Mesendoderm (in vitro differentiated cells): ENCODE data around the gene CPT1B.

Source experiments
- DNase-seq: peaks from one replicate; pipeline ENCODE4 v3.0.0; 2013
- H2AK5ac ChIP-seq: 2 replicates; pipeline ENCODE4 v1.6.1; 2013; ENCODE audit warnings: low read length, inconsistent platforms
- H2BK120ac ChIP-seq: 2 replicates; pipeline ENCODE4 v1.6.1; 2013; ENCODE audit warnings: low read depth, mild to moderate bottlenecking, low read length, moderate library complexity, mixed read lengths
- H2BK15ac ChIP-seq: replicated peaks from 2 replicates; pipeline ENCODE4 v1.6.1; 2013; ENCODE audit warnings: low read depth, mild to moderate bottlenecking, moderate library complexity
- H2BK5ac ChIP-seq: 2 replicates; pipeline ENCODE4 v1.6.1; 2013; ENCODE audit warnings: low read length, inconsistent platforms
- H3K18ac ChIP-seq: 2 replicates; pipeline ENCODE4 v1.6.1; 2013; ENCODE audit warnings: mild to moderate bottlenecking, low read length, mixed read lengths
- H3K23ac ChIP-seq: one replicate; pipeline ENCODE4 v1.6.1; 2013; ENCODE audit warnings: low read length
- H3K27ac ChIP-seq: 2 replicates; pipeline ENCODE4 v1.5.1; 2013; ENCODE audit warnings: low read depth, mild to moderate bottlenecking, inconsistent platforms, low read length, moderate library complexity
- H3K27me3 ChIP-seq: 2 replicates; pipeline ENCODE4 v1.6.1; 2013; ENCODE audit warnings: low read length, control low read depth, mild to moderate bottlenecking, inconsistent platforms; ENCODE audit not compliant: insufficient read depth, poor library complexity
- H3K36me3 ChIP-seq: 2 replicates; pipeline ENCODE4 v1.6.1; 2013; ENCODE audit warnings: low read length, inconsistent platforms; ENCODE audit not compliant: control insufficient read depth, insufficient read depth
- H3K4ac ChIP-seq: one replicate; pipeline ENCODE4 v1.6.1; 2013; ENCODE audit warnings: low read depth, mild to moderate bottlenecking, low read length, moderate library complexity
- H3K4me1 ChIP-seq: 2 replicates; pipeline ENCODE4 v1.6.1; 2013; ENCODE audit warnings: low read depth, low read length, inconsistent platforms; ENCODE audit not compliant: control insufficient read depth
- H3K4me2 ChIP-seq: 2 replicates; pipeline ENCODE4 v1.6.1; 2013; ENCODE audit warnings: low read length
- H3K4me3 ChIP-seq: 2 replicates; pipeline ENCODE4 v1.5.1; 2013; ENCODE audit warnings: mild to moderate bottlenecking, low read length
- H3K56ac ChIP-seq: one replicate; pipeline ENCODE4 v1.6.1; 2013; ENCODE audit warnings: low read length
- H3K79me1 ChIP-seq: 2 replicates; pipeline ENCODE4 v1.6.1; 2013; ENCODE audit warnings: low read length, inconsistent platforms
- H3K79me2 ChIP-seq: 2 replicates; pipeline ENCODE4 v1.6.1; 2013; ENCODE audit warnings: mild to moderate bottlenecking, low read length; ENCODE audit not compliant: control insufficient read depth, insufficient read depth
- H3K9ac ChIP-seq: 2 replicates; pipeline ENCODE4 v1.6.1; 2013; ENCODE audit warnings: low read length, inconsistent platforms
- H4K5ac ChIP-seq: one replicate; pipeline ENCODE4 v1.6.1; 2013; ENCODE audit warnings: low read length
- H4K8ac ChIP-seq: one replicate; pipeline ENCODE4 v1.6.1; 2013; ENCODE audit warnings: low read depth, mild to moderate bottlenecking, control low read depth, low read length, moderate library complexity
- WGBS: extraction: QIAGEN DNeasy Blood & Tissue Kit; methylation state at CpG from one replicate; pipeline ENCODE4 v1.1.7; 2013; ENCODE audit warnings: low lambda C conversion rate, missing lambda C conversion rate; ENCODE audit not compliant: insufficient coverage; ENCODE audit errors: extremely low coverage; 5-methylcytosine and 5-hydroxymethylcytosine counted together

The CPT1B gene

DNA sequence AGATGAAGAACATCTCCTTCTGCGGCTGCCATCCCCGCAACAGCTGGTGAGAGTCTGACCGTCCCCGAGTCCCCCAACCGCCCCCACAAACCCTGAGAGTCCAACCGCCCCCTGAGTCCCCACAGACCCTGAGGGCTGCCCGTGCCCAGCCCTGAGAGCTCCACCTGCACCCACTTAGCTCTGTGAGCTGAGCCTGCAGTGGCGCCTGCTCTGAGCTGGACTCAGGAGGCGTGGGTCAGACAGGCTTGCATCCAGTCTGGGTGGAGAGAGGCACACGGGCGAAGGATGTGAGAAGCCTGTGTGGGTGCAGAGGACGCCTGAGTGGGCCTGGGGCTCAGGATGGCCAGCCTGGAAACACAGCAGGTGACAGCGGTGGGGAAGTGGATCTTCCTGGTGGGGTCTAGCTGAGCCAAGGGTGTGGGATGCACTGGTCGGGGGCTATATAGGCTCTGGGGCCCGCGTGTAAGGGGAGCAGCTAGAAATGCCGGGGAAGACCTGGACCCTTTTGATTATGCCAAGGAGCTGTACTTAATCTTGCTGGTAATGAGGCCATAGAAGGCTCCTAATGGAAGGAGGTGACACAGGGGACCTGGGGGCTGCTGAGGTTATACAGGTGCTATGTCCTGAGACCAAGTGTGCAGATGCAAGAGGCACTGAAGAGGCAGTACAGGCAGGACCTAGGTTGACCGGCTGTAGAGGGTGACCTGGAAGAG lies 28.9 kb upstream of the CPT1B start:
- H2BK120ac ChIP-seq: no peak overlapping the region
- no peak overlapping the region for H3K27ac ChIP-seq
- H3K4ac ChIP-seq: no peak overlapping the region
- H3K27me3 ChIP-seq: no peaks in the 10 kb centered on the region
- no peak overlapping the region for H3K4me3 ChIP-seq
- H2BK15ac ChIP-seq: no peak overlapping the region
- H3K4me2 ChIP-seq: no peak overlapping the region
- no peak for DNase-seq
- H3K18ac ChIP-seq: no peak overlapping the region
- no peaks in the 10 kb centered on the region for H3K4me1 ChIP-seq
- no peak overlapping the region for H3K56ac ChIP-seq
- H2AK5ac ChIP-seq: no peak overlapping the region
- no peaks in the 10 kb centered on the region for H3K79me1 ChIP-seq
- WGBS: no CpG with 5 or more reads among the region's 18 CpGs
- no peak overlapping the region for H3K23ac ChIP-seq
- no peak overlapping the region for H2BK5ac ChIP-seq
- no peaks in the 10 kb centered on the region for H3K79me2 ChIP-seq
- H4K5ac ChIP-seq: no peak overlapping the region
- no peak overlapping the region for H4K8ac ChIP-seq
- H3K36me3 ChIP-seq: no peaks in the 10 kb centered on the region
- H3K9ac ChIP-seq: no peak overlapping the region

GRCh38 chr22:50606165-50606945 lies 28.1 kb upstream of the CPT1B start:
- DNase-seq: no peak
- H2AK5ac ChIP-seq: no peak overlapping the region
- no peak overlapping the region for H2BK15ac ChIP-seq
- no peak overlapping the region for H3K18ac ChIP-seq
- no peaks in the 10 kb centered on the region for H3K36me3 ChIP-seq
- H3K79me1 ChIP-seq: no peaks in the 10 kb centered on the region
- H2BK5ac ChIP-seq: no peak overlapping the region
- H2BK120ac ChIP-seq: no peak overlapping the region
- no peak overlapping the region for H3K4me3 ChIP-seq
- no peak overlapping the region for H3K9ac ChIP-seq
- H3K4me1 ChIP-seq: no peaks in the 10 kb centered on the region
- H3K79me2 ChIP-seq: no peaks in the 10 kb centered on the region
- no peak overlapping the region for H4K8ac ChIP-seq
- H3K27ac ChIP-seq: no peak overlapping the region
- H3K4ac ChIP-seq: no peak overlapping the region
- no peak overlapping the region for H3K56ac ChIP-seq
- H3K4me2 ChIP-seq: no peak overlapping the region
- no peak overlapping the region for H4K5ac ChIP-seq
- no CpG with 5 or more reads among the region's 19 CpGs for WGBS
- no peak overlapping the region for H3K23ac ChIP-seq
- peaks cover 3% of the 10 kb centered on the region for H3K27me3 ChIP-seq

GRCh38 chr22:50605613-50606074 lies 27.4 kb upstream of the CPT1B start:
- Histone ChIP-seq H2BK120ac (no peak overlapping the region), H3K79me1 (no peaks in the 10 kb centered on the region), H3K56ac (no peak overlapping the region), H2BK5ac (no peak overlapping the region), H3K4me2 (no peak overlapping the region), H3K27ac (no peak overlapping the region), H2BK15ac (no peak overlapping the region), H3K4me3 (no peak overlapping the region), H3K4ac (no peak overlapping the region), H3K23ac (no peak overlapping the region), H3K4me1 (no peaks in the 10 kb centered on the region), H4K5ac (no peak overlapping the region), H3K18ac (no peak overlapping the region), H3K27me3 (peaks cover 5% of the 10 kb centered on the region), H3K79me2 (no peaks in the 10 kb centered on the region), H4K8ac (no peak overlapping the region), H2AK5ac (no peak overlapping the region), H3K9ac (no peak overlapping the region), H3K36me3 (no peaks in the 10 kb centered on the region)
- DNase-seq: no peak
- WGBS: no CpG with 5 or more reads among the region's 20 CpGs

DNA sequence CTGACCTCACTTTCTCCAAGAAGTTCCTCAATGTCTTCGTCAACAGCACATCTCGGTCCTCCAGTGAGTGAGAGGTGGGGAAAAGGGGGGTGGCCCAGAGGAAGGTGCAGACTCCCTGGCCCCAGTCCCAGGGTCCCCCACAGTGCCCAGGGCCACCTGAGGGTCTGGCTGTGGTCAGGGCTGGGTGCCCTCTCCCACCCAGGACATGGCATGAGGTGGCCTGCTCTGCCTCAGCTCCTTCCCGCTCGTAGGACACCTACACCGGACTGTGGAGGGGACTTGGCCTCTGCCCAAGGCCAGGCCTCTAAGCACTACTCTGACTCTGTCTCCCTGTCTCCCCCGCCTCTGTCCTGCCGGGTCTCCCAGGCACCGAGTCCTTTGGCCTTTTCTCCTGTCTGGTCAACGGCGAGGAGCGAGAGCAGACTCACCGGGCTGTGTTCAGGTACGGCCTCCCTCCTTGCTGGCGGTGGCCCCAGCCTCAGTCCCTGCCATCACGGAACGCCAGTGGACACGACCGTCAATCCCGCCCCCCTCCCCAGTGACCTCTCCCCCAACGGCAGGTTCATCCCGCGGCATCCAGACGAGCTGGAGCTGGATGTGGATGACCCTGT lies 26.9 kb upstream of the CPT1B start:
- H3K27me3 ChIP-seq: peaks cover 5% of the 10 kb centered on the region
- H2BK120ac ChIP-seq: no peak overlapping the region
- no CpG with 5 or more reads among the region's 23 CpGs for WGBS
- no peaks in the 10 kb centered on the region for H3K79me2 ChIP-seq
- H2AK5ac ChIP-seq: no peak overlapping the region
- no peak overlapping the region for H3K9ac ChIP-seq
- no peak overlapping the region for H3K23ac ChIP-seq
- no peak overlapping the region for H4K5ac ChIP-seq
- no peaks in the 10 kb centered on the region for H3K4me1 ChIP-seq
- no peak overlapping the region for H3K4me2 ChIP-seq
- H3K36me3 ChIP-seq: no peaks in the 10 kb centered on the region
- H3K56ac ChIP-seq: no peak overlapping the region
- no peak overlapping the region for H3K4me3 ChIP-seq
- no peak overlapping the region for H2BK15ac ChIP-seq
- no peak for DNase-seq
- no peak overlapping the region for H4K8ac ChIP-seq
- H3K18ac ChIP-seq: no peak overlapping the region
- no peaks in the 10 kb centered on the region for H3K79me1 ChIP-seq
- no peak overlapping the region for H2BK5ac ChIP-seq
- no peak overlapping the region for H3K27ac ChIP-seq
- no peak overlapping the region for H3K4ac ChIP-seq

DNA sequence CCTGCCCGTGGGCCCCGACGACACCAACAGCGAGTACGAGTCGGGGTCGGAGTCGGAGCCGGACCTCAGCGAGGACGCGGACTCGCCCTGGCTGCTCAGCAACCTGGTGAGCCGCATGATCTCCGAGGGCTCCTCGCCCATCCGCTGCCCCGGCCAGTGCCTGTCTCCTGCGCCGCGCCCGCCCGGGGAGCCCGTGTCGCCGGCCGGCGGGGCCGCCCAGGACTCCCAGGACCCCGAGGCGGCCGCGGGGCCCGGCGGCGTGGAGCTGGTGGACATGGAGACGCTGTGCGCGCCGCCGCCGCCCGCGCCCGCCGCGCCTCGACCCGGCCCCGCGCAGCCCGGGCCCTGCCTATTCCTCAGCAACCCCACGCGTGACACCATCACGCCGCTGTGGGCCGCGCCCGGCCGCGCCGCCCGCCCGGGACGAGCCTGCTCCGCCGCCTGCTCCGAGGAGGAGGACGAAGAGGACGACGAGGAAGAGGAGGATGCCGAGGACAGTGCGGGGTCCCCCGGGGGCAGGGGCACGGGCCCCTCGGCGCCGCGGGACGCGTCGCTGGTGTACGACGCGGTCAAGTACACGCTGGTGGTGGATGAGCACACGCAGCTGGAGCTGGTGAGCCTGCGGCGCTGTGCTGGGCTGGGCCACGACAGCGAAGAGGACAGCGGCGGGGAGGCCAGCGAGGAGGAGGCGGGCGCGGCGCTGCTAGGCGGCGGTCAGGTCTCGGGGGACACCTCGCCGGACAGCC lies 26.2 kb upstream of the CPT1B start:
- Histone ChIP-seq H3K56ac (no peak overlapping the region), H3K27me3 (peaks cover 5% of the 10 kb centered on the region), H3K18ac (no peak overlapping the region), H4K5ac (no peak overlapping the region), H3K79me1 (no peaks in the 10 kb centered on the region), H2BK15ac (no peak overlapping the region), H3K9ac (no peak overlapping the region), H3K36me3 (no peaks in the 10 kb centered on the region), H3K4ac (no peak overlapping the region), H4K8ac (no peak overlapping the region), H3K23ac (no peak overlapping the region), H2BK120ac (no peak overlapping the region), H2AK5ac (no peak overlapping the region), H3K27ac (no peak overlapping the region), H3K4me3 (no peak overlapping the region), H3K79me2 (no peaks in the 10 kb centered on the region), H2BK5ac (no peak overlapping the region), H3K4me1 (no peaks in the 10 kb centered on the region), H3K4me2 (no peak overlapping the region)
- no peak for DNase-seq
- WGBS: no CpG with 5 or more reads among the region's 103 CpGs
